Stimulated activated CD4-positive, alpha-beta T cell treated with anti-CD3 and anti-CD28 coated beads, Interleukin-4, amount 100 ng/mL, for 4 hours (primary cell): ENCODE results near the gene TRMT2A.

Source experiments
- DNase-seq, 2 experiments: peaks; one replicate each; pipeline ENCODE4 v3.0.0-alpha.2; 2020

The TRMT2A gene

DNA sequence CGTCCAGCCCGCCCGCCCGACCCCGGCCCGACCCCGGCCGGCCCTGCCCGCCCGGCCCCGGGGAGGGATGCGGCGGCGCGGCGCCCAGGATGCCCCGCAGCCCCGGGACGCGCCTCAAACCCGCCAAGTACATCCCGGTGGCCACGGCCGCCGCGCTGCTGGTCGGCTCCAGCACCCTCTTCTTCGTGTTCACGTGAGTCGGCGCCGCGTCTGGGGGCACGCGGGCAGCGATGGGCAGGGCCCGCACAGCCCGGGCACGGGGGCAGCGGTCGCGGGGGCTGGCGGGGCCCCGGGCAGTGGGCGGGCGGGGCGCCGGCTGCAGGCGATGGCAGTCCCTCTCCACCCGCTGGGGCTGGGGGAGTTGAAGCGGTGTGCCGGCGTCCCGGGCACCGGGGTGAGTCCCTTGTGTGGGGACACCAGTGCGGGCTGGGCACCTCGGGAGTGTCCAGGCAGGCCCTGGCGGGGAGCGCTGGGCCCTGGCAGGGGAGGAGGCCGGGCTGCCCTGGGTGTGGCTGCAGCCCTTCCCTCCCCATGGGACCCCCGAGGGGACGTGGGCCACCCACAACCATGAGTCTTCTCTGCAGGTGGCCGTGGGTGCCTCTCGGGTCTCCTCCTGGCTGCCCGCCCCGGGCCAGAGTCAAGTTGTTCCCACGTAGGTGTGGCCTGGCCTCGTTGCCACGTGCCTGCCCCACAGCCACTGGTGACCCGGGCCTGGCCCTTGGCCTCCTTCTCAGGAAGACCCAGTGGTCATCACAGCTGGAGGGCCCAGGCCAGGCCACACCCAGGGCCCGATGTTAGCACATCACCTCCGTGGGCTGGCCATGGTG is 15.0 kb upstream of the TRMT2A start:
- DNase-seq = peak in 1 of 2 experiments; percentile 33

DNA sequence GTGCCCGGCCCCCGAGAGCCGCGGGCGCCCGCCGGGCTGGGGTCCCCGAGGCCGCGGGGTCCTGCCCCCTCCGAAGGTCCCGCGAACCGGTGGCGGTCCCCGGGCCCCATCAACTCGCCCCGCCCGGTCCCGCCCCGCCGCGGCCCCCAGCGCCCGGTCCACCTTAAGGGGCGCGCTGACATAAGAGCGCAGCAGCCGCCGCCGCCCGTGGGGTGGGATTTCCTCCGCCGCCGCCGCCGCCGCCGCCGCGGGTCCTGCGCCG is 14.5 kb upstream of the TRMT2A start, which contains the start of gene ZDHHC8:
ZDHHC8 (plus strand) TSS at position 208 of the 262 bp plus-strand sequence. CDS start 144 bp downstream, outside the sequence.
- peak in 1 of 2 experiments; percentile 62 for DNase-seq

DNA sequence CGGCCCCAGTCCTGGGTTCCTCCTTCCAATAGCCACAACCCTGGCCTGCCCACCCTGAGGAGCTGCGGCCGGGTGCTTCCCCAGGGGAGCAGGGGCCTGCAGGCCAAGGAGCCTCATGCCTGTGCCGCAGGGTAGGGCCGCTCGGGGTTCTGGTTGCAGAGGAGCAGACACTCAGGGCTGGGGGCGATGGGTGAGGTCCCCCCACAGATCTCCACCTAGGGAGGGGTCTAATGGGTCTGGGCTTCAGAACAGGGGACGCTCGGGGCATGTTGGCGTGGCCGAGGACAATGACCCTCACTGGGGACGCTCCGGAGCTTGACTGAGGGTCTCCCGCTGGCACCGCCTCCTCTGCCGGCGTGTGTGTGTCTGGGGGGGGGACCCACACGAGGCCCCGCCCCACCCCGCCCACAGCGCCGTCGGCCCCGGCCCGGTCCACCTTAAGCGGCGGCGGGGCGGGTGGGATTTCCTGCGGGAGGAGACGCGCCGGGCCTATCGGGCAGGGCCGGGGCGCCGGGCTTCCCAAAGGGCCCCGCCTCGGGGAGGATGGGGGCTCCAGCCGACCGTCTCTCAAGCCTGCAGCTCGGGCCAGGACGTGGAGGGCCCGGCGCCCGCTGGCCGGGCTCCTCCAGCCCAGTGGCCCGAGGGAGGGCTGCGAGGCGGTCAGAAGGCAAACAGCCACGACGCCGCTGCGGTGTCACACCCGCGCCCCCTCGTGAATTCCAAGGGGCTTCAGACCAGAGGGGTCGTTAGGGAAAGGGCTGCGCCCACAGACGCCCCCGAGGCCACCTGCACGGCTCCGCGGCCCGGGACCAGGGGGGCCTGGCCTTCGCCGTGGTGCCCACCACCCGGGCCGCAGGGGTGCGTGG is 13.9 kb upstream of the TRMT2A start:
- peak; percentile 79 to 88 for DNase-seq

DNA sequence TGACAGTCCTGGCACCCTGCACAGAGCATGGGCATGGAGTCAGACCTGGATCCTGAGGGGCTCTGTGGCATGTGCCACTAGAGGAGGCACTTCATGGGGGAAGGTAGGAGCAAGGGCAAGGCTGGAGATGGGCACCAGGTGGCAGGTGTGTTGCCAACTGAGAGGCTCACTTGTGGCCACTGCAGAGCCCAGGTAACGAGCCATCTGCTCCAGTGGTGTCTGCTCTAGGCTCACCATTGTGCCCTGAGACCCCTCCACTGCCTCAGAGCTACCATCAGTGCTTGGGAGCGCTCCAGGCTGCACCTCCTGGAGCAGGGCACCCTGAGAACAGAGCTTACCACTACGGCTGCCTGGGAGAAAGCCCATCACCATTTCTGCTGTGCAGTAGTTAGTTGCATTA is 13.3 kb upstream of the TRMT2A start:
- DNase-seq = no peak

DNA sequence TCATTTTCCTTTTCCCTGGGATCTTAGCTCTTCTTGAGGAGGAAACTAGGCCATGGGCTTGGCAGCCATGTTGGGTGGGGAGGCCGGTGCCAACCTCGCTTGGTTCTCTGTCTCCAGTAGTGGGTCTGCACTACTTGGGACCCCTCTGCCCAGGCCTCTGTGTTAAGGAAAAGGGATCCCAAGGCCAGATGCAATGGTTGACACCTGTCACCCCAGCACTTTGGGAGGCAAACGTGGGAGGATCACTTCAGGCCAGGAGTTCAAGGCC is 12.7 kb upstream of the TRMT2A start:
- DNase-seq = no peak

DNA sequence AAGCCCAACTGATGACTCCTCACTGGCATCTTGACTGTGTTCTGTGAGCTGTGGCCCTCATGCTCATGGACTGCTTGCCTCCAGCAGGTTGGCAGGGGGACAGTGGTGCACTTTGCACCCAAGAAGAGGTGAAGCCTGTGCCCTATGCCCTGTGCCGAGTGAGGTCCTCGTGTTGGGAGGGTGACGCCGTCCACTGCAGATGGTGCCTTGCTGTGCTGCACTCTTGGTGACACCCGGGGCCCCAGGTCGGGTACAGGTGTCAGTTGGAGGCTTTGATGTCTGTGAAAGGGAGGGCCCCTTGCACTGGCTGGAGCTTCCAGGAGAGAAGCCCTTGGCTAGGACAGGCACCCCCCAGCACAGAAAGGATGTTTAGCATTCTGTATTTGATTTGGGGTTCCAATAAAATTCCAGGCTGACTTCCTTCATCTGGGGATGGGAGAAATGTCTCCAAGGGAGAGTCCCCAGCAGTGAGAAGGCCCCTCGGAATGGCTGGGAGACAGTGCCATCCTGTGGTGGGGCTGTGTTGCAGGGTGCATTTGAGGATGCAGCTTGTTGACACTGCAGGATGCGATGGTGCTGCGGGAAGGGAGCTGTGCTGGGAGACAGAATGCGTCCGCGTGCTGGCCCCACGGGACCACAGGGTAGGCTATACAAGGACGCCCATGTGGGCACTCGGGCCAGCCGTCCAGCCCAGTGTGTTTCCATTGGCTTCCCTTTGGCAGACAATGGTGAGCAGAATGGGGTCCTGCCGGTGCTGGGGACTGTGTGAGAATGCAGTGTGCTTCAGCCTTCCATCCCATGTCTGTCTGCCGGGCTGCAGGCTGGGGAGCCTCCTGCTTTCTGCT is 12.1 kb upstream of the TRMT2A start:
- peak; percentile 46 to 51 for DNase-seq

DNA sequence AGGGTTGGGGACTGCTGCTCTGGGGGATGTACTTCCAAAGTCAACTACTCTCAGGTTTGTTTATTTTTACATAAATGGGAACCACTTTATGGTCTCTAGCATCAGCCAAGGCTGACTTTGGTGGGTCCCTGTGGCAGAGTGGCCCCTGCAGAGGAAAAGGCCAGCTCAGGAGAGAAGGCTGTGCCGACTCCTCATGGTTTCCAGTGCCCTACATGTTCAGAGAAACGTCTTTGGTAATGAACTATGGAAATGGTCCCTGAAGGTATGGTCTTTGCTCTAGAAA is 11.5 kb upstream of the TRMT2A start:
- no peak for DNase-seq

DNA sequence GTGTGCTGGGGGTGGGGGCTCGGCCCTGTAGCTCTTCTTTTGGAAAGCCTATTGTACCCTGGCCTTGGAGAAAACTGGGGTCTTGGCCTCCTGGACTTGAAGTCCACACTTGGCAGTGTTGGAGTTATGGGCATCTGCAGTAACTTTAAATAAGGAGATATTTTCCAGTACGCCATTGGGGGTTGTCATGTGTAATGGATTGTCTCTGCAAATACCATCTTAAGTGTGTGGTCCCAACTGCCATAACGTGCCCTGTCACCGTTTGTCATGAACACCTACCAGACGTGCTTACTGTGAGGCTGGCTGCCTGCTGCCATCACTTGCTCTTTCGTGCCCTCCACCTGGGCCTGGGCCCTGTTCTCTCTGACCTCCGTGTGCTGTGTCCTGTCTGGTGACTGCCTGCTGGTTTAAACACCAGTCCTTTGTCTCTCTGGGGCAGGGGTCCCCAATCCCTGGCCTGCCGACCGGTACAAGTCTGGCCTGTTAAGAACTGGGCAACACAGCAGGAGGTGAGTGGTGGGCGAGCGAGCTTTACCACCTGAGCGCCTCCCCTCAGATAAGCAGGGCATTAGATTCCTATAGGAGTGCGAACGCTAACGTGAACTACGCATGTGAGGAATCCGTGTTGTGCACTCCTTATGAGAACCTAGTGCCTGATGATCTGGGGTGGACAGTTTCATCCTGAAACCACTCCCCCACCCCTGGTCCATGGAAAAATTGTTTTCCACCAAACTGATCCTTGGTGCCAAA is 11.0 kb upstream of the TRMT2A start:
- no peak for DNase-seq

DNA sequence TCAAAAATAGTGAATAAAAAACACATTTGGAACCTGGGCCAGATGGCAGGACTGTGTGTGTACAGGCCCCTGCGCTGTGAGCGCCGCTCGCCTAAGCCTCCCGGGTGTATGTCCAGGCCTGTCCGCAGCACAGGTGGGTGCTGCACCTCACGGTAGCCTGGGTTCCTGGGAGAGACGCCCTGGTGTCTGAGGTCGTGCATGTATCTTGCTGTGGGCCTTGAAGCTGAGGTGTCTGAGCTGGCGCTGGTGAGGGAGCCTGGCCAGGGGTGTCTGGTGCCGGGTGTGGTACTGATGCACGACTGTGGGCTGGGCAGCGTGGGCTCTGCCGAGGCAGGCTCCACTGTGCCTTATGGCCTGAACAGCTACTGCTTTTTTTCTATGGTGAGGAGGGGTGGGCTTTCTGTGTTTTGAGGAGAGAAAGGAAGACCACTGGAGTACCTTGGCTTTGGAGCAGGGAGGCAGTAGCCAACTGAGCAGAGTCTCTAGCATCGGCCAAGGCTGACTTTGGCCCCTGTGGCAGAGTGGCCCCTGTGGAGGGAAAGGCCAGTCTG is 10.4 kb upstream of the TRMT2A start:
- DNase-seq = no peak

DNA sequence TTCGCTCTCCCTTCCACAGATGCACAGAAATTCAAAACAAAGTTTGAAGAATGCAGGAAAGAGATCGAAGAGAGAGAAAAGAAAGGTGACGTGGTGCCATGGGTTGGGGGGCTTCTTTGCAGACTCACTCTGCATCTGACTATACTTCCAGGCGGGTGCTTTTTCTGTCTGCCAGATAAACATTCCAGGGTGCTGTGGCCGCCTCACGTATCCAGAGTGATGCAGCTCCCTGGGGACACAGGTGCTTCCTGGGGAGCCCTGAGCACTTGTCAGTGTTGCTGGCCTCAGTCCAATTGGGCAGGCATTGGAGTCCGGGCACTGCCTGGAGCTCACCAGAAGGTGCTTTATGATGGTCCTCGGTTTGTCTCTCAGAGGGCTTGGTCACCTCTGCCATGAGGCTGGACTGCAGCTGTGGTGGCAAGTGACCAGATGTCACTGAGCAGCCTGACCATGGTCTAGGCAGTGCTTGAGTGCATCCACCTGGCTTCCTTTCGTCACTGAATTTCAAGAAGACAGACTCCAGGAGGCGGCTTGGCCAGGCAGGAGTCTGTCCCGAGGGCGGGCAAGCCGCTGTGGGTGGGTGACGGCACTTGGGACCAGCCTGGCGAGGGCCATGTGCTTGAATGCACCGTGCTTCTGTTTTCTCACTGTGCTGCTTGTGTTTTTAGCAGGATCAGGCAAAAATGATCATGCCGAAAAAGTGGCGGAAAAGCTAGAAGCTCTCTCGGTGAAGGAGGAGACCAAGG is 9.4 kb upstream of the TRMT2A start:
- no peak for DNase-seq

DNA sequence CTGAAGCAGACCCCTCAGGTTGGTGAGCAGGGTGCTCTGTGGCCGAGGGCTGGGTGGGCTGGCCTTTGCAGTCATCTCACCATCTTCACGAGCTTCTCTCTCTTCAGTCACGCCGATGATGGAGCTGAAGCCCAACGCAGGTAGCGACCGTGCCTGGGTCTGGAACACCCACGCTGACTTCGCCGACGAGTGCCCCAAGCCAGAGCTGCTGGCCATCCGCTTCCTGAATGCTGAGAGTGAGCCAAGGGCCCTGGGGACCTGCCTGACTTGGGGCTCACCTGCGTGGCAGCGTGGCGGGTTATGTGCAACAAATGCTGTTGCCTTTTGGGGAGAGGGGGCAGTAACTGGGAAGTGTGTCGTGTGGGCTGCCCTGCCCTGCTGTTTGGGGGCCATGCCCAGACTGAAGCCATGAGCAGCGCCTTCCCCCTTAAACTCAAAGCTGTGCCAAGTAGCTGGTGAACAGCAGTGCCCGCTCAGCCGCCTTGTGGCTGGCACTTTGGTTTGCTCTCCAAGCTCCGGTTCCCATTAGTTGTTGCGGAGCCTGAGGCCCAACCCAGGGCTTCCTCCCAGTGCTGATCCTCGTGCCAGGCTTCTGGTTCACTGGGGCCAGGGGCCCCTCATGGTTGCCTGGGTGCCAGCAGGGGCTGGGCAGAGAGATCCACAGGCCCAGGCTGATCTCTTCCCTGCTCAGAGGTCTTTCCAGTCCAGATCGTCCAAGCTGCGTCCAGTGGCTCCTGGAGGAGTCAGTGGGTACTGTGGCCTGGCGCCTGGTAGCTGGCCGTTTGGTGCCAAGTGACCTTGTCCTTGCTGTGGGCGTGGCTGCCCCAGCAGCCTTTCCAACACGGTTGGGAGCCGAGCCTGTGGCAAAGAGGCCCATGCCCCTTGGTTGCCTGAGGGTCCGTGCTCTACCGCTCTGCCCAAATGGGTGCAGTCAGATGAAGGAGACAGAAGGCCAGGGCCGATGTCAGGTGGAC is 8.5 kb upstream of the TRMT2A start:
- no peak for DNase-seq

DNA sequence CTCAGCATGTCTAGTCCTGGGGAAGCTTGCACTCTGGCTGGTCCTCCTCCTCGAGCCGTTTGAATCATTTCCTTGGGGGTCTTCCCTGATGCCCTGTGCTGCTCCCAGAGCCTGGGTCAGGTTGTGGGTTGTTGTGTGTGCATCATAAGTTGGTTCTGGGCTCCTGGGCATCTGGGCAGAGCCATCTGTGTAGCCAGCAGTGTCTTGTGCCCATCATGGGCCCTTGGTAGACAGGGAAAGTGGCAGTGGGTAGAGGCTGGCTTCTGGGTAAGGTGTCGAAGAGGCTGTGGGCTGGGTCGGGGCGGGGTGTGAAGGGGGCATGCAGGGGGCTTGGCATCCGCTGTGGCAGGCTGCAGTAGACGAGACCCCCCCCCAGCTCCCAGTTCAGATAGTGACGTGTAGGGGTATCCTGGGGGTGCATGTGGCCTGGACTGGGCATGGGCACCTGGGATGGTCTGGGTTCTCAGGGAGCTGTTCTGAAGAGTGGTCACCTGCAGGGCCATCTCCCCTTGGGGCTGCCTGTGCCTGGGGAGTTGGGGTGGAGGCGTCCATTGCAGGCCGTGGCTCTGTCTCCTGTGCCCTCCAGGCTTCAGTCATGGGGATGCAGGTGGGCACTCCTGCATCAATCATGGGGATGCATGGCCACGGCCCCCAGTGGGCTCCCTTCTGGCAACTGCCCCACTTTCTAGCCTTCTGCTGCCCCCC is 7.2 kb upstream of the TRMT2A start:
- DNase-seq = no peak

DNA sequence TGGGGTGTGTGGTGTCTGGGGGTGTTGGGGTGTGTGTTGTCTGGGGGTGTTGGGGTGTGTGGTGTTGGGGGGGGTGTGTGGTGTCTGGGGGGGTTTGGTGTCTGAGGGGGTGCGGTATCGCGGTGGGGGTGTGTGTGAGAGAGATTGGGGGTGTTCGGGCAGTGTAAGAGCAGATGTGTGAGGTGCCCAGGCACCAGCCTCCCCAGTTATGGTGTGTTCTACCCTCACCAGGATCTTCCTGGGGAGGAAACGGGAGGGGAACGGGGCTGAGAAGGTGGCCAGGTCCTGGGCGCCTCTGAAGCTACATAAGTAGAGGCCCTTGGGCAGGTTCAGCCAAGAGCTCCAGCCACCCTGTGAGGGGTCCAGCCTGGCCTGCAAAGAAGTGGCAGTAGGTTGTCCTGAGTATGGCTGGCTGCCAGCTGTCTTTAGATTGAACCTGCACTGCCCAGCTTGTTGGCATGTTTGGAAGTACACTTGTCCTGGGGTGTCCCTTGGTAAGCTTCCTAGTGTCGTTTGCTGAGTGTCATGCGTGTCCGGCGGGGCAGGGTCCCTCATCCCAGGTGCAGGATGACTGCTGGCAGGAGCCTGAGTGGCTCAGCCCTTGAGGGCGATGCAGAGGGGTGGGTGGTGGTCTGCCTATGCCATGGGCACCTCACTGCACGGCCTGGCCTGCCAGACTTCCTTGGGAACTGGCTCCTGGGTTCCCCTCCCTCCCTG is 6.5 kb upstream of the TRMT2A start:
- no peak for DNase-seq

DNA sequence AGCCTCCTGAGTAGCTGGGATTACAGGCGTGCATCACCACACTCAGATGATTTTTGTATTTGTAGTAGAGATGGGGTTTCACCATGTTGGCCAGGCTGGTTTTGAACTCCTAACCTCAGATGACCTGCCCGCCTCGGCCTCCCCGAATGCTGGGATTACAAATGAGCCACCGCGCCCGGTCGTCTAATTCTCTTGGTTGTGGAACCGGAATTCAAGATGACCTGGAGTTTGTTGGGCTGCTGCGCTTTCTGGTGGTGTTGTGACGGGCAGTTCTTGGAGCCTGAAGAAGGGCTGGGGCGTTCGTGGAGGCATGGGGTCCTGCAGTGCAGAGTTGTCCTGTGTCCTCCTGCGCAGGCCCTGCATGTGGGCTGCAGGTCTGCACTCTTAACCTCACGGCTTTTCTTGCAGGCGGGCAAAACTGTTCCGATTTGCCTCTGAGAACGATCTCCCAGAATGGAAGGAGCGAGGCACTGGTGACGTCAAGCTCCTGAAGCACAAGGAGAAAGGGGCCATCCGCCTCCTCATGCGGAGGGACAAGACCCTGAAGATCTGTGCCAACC is 4.9 kb upstream of the TRMT2A start:
- DNase-seq = no peak

DNA sequence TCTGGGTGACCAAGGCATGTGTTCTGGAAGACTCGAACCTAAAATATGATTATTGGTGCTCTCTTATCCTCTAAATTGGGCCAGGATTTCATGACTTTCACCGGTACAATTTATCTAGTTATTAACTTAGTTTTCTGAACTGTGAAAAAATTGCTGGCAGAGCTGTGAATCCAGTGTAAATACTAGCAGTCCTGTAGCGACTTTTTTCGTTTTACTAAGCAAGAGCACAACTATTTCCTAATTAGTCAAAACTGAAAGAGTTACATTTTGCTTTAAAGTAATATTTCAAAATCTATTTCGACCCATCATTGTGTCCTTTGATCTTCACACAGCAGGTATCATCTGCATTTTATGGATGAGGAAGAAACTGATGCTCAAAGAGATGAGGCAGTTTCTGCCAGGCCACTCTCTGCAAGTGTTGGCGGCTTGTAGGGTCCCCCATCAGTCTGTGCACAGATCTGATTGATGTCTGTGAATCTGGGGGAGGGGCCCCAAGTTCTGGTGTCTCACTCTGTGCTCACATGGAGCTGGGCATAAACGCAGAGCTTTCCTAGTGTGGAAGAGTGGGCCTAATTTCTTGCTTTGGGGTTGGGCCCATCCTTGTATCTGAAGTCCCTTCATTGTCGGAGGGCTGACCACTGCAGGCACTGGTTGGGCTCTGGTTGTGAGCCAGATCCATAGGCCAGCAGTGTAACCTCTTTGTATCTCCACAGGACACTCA is 1.4 kb upstream of the TRMT2A start:
- DNase-seq = no peak

DNA sequence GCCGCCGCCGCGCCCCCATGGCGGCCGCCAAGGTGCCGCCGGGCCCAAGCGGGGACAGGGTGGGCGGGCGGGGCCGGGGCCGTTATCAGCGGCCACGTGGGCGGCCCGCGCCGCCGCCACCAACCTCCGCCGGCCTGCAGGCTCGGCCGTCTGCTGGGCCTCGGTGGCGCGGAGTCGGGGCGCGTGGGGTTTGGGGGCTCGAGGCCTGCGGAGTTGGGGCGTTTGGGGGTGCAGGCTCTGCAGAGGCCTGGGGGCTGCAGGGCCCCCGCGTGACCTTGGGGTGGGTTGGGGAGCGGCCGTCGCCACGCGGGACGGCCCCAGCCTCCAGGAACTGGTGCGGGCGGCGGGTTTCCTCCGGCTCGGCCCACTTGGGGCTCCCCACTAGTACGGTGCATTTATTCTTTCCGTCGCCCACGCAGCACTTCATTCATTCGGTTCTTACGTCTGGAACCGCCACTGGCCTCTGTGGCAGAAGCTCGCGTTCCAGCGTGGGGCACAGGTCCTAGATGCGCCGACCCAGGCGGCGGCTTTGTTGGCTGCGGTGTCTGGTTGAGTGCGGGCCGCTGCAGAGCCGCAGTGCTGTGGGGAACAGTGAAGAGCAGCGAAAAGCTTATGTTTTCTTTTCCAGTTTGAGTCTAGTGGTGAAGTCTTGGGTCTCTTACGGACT is 740 bp upstream of the TRMT2A start:
- DNase-seq = peak; percentile 74 to 86

DNA sequence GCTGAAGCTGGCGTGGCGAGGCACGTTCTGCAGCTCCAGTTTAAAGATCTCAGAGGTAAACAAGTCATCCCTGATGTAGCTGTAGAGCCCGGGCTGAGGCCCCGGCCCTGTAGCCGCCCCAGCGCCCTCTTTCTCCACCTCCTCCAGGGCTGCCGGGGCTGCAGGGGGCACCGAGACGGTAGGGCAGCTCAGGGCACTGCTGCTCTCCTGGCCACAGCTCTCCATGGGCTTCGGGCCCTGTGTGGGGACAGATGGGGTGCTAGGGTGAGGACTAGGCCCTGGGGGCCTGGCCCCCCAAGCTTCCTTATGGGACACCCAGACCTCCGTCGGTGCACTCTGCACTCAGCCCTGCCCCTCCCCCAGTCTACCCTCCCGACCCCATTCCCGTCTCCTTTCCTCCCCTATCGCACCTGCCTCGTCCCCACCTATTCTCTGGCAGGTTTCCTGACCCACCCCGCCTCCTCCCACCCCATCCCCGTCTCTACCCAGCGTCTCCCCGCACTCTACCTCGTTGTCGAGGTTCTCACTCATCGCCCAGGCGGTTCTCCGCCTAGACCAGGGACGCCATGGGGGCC is 563 bp downstream of the TRMT2A start:
- DNase-seq = no peak
